Activated CD8-positive, alpha-beta T cell treated with anti-CD3 and anti-CD28 coated beads for 36 hours (primary cell): ENCODE measurements around the gene VPS13D. TPM values are rescaled to one million over a fixed set of nuclear protein-coding genes. Genes with fewer than 3 reads are reported as not detected.
"Not testable (repeated sequence)": the region's sequence is repeated elsewhere in the genome, so short reads cannot be mapped to it uniquely, and the experiment has no call there.

Experiments used
- ATAC-seq: fragments of 200-7000 bp; cut with Tn5 transposase; one replicate; pipeline ENCODE4 v1.10.0; 2021; ENCODE audit warnings: mild to moderate bottlenecking, moderate library complexity
- CTCF ChIA-PET: fragments of 350-600 bp; sonication (Branson Sonifier 250); formaldehyde crosslinking; loops from one replicate; lab custom pipeline; 2021; ENCODE audit warnings: antibody characterized with exemption; lab: Charles Lee
- POLR2A ChIA-PET: fragments of 350-600 bp; sonication (Branson Sonifier 250); formaldehyde crosslinking; loops from one replicate; lab custom pipeline; 2021; ENCODE audit warnings: antibody characterized with exemption; lab: Charles Lee
- DNase-seq: peaks from one replicate; pipeline ENCODE4 v3.0.0-alpha.2; 2020
- H3K27ac Mint-ChIP-seq: one replicate; pipeline ENCODE4 v1.8.0; 2021; ENCODE audit warnings: mild to moderate bottlenecking, mixed read lengths
- H3K27me3 Mint-ChIP-seq: one replicate; pipeline ENCODE4 v1.8.0; 2021; ENCODE audit warnings: mixed read lengths
- H3K36me3 Mint-ChIP-seq: one replicate; pipeline ENCODE4 v1.8.0; 2021; ENCODE audit warnings: low read depth, mixed read lengths
- H3K4me1 Mint-ChIP-seq: one replicate; pipeline ENCODE4 v1.8.0; 2021; ENCODE audit warnings: low read depth, mixed read lengths
- H3K4me3 Mint-ChIP-seq: one replicate; pipeline ENCODE4 v1.8.0; 2021; ENCODE audit warnings: mild to moderate bottlenecking, moderate library complexity, mixed read lengths
- H3K9me3 Mint-ChIP-seq: one replicate; pipeline ENCODE4 v1.8.0; 2021; ENCODE audit warnings: mixed read lengths
- CTCF ChIP-seq: fragments of 200-600 bp; IDR thresholded peaks from one replicate; pipeline ENCODE4 v1.8.0; 2022; ENCODE audit warnings: antibody characterized with exemption, mild to moderate bottlenecking
- intact Hi-C: fragments of 100-400 bp; cut with micrococcal nuclease; formaldehyde crosslinking; loops from one replicate; pipeline ENCODE4 v1.10.0; 2022
- total RNA-seq, 2 experiments: library from RNA; stranded (reverse); gene quantifications; one replicate each; pipeline ENCODE4 v1.2.3, GENCODE V29; 2021

Gene VPS13D
- total RNA-seq, 2 experiments from 2014 or later = 28.1 to 30.7 TPM

- Mint-ChIP-seq H3K36me3 (peaks cover 79% of the 10 kb centered on the region), H3K9me3 (peaks cover 12% of the 10 kb centered on the region), H3K4me3 (no peak overlapping the region), H3K27ac (peak overlapping the region; percentile 84), H3K4me1 (peaks cover 46% of the 10 kb centered on the region), H3K27me3 (no peaks in the 10 kb centered on the region)
- ATAC-seq (peak; percentile 82), DNase-seq (peak; percentile 26)
- TF ChIP-seq CTCF = no peak
- ChIA-PET POLR2A (interaction anchor here (1.5 to 1.6 kb wide), 2 partner anchors 23 to 86 kb away, joined by 3 to 4 read pairs; no protein-coding TSS in a partner anchor), CTCF (interaction anchor here (1.1 to 2.0 kb wide), 3 partner anchors 18 to 215 kb away, joined by 3 to 6 read pairs (median 3); no protein-coding TSS in a partner anchor)
- intact Hi-C loops = no loop called here
These were observed 156.3 kb downstream of the VPS13D start for GRCh38 chr1:12386130-12386529.

GRCh38 chr1:12387641-12388040, 157.8 kb downstream of the VPS13D start:
- Mint-ChIP-seq H3K4me1 (peaks cover 41% of the 10 kb centered on the region), H3K36me3 (peaks cover 74% of the 10 kb centered on the region), H3K27me3 (no peaks in the 10 kb centered on the region), H3K27ac (no peak overlapping the region), H3K4me3 (no peak overlapping the region), H3K9me3 (peaks cover 12% of the 10 kb centered on the region)
- CTCF ChIA-PET = interaction anchor here (1.0 kb wide), 1 partner anchor 245 kb away, joined by 3 read pairs; no protein-coding TSS in a partner anchor
- POLR2A ChIA-PET = no interaction called here
- no peak for TF ChIP-seq CTCF
- DNase-seq (no peak), ATAC-seq (no peak)
- intact Hi-C loops = no loop called here

GRCh38 chr1:12390296-12390695, 160.5 kb downstream of the VPS13D start:
- ATAC-seq, CTCF ChIA-PET, H3K27ac Mint-ChIP-seq, DNase-seq, H3K4me3 Mint-ChIP-seq, H3K27me3 Mint-ChIP-seq, intact Hi-C loops: not testable (repeated sequence)
- POLR2A ChIA-PET = interaction anchor here (0.7 kb wide), 1 partner anchor 175 kb away, joined by 3 read pairs; no protein-coding TSS in a partner anchor
- Mint-ChIP-seq H3K4me1 (peaks cover 17% of the 10 kb centered on the region), H3K36me3 (peaks cover 53% of the 10 kb centered on the region), H3K9me3 (peaks cover 12% of the 10 kb centered on the region)

- Mint-ChIP-seq H3K4me3 (no peak overlapping the region), H3K27ac (peak overlapping the region; percentile 2), H3K9me3 (no peaks in the 10 kb centered on the region), H3K4me1 (peaks cover 15% of the 10 kb centered on the region), H3K27me3 (no peaks in the 10 kb centered on the region), H3K36me3 (peaks cover 4% of the 10 kb centered on the region)
- POLR2A ChIA-PET = interaction anchor here (1.0 kb wide), 2 partner anchors 23 to 222 kb away, joined by 3 read pairs; no protein-coding TSS in a partner anchor
- intact Hi-C loops = no loop called here
- CTCF ChIA-PET = interaction anchor here (1.4 kb wide), 1 partner anchor 10 kb away, joined by 6 read pairs; no protein-coding TSS in a partner anchor
- ATAC-seq (no peak), DNase-seq (no peak)
- no peak for TF ChIP-seq CTCF
These were observed 167.9 kb downstream of the VPS13D start for GRCh38 chr1:12397462-12398450.

GRCh38 chr1:12398479-12398878, 168.6 kb downstream of the VPS13D start:
- no peaks in the 10 kb centered on the region for H3K9me3 Mint-ChIP-seq
- ChIA-PET CTCF (interaction anchor here (1.4 to 2.0 kb wide), 2 partner anchors 9 to 10 kb away, joined by 4 to 6 read pairs; no protein-coding TSS in a partner anchor), POLR2A (interaction anchor here (0.8 to 1.0 kb wide), 3 partner anchors 24 to 221 kb away, joined by 3 read pairs; no protein-coding TSS in a partner anchor)
- H3K4me3 Mint-ChIP-seq = no peak overlapping the region
- no peak for TF ChIP-seq CTCF
- H3K4me1 Mint-ChIP-seq = peaks cover 15% of the 10 kb centered on the region
- ATAC-seq (no peak), DNase-seq (no peak)
- no peaks in the 10 kb centered on the region for H3K27me3 Mint-ChIP-seq
- H3K27ac Mint-ChIP-seq = no peak overlapping the region
- H3K36me3 Mint-ChIP-seq = peaks cover 7% of the 10 kb centered on the region
- intact Hi-C loops = no loop called here
